Natural killer cell (primary cell): ENCODE measurements around the gene PLXNA4. TPM values are rescaled to one million over a fixed set of nuclear protein-coding genes. Genes with fewer than 3 reads are reported as not detected.

Experiments used
- ATAC-seq, 3 donors: fragments of 150-1000 bp in 2 of 3; fragments of 200-7000 bp in 1 of 3; cut with Tn5 transposase; 1 replicate in 1 of 3; 2 replicates in 2 of 3; pipeline ENCODE4 v1.10.0; 2021; ENCODE audit warnings: mild to moderate bottlenecking in 2 of 3, moderate library complexity in 2 of 3
- DNase-seq, 2 donors: peaks; one replicate each; pipeline versions ENCODE4 v3.0.0 to v3.0.0-alpha.2; 2013 to 2021; ENCODE audit warnings: mixed read lengths in 1 of 2
- H3K27ac ChIP-seq: one replicate; pipeline ENCODE4 v1.5.1; 2013; ENCODE audit warnings: mild to moderate bottlenecking, low read length
- H3K27me3 ChIP-seq: one replicate; pipeline ENCODE4 v1.6.1; 2013; ENCODE audit warnings: low read length; ENCODE audit not compliant: control insufficient read depth, insufficient read depth
- H3K36me3 ChIP-seq: one replicate; pipeline ENCODE4 v1.6.1; 2013; ENCODE audit warnings: low read length; ENCODE audit not compliant: control insufficient read depth, insufficient read depth
- H3K4me1 ChIP-seq: one replicate; pipeline ENCODE4 v1.6.1; 2013; ENCODE audit warnings: low read length; ENCODE audit not compliant: control insufficient read depth, insufficient read depth
- H3K4me3 ChIP-seq: one replicate; pipeline ENCODE4 v1.5.1; 2013; ENCODE audit warnings: low read length
- H3K9me3 ChIP-seq: one replicate; pipeline ENCODE4 v1.6.1; 2013; ENCODE audit warnings: low read length; ENCODE audit not compliant: control insufficient read depth, insufficient read depth
- H3K27ac Mint-ChIP-seq, 2 donors: one replicate each; pipeline ENCODE4 v1.8.0; 2022; ENCODE audit warnings: mild to moderate bottlenecking in 2 of 2, mixed read lengths in 2 of 2, moderate library complexity in 1 of 2
- H3K27me3 Mint-ChIP-seq, 2 donors: one replicate each; pipeline ENCODE4 v1.8.0; 2022; ENCODE audit warnings: low read depth in 2 of 2, mixed read lengths in 2 of 2
- H3K36me3 Mint-ChIP-seq: one replicate; pipeline ENCODE4 v1.8.0; 2022; ENCODE audit warnings: mixed read lengths
- H3K4me1 Mint-ChIP-seq, 2 donors: one replicate each; pipeline ENCODE4 v1.8.0; 2022; ENCODE audit warnings: mixed read lengths in 2 of 2
- H3K4me3 Mint-ChIP-seq: one replicate; pipeline ENCODE4 v1.8.0; 2022; ENCODE audit warnings: mild to moderate bottlenecking, moderate library complexity, mixed read lengths
- H3K9me3 Mint-ChIP-seq, 2 donors: one replicate each; pipeline ENCODE4 v1.8.0; 2022; ENCODE audit warnings: mixed read lengths in 2 of 2
- WGBS: methylation state at CpG from one replicate; pipeline ENCODE4 v1.1.7; 2013; ENCODE audit warnings: missing lambda C conversion rate; ENCODE audit not compliant: insufficient coverage; 5-methylcytosine and 5-hydroxymethylcytosine counted together
- intact Hi-C: fragments of 100-400 bp; cut with micrococcal nuclease; formaldehyde crosslinking; loops from one replicate; pipeline ENCODE4 v1.14.2; 2022
- total RNA-seq, 4 donors: library from RNA; stranded (reverse); fragments of 120-200 nt in 1 of 4; gene quantifications; one replicate each; pipeline versions ENCODE4 v1.2.3 to v1.2.4, GENCODE V29; 2013 to 2022
- TF ChIP-seq, protein P1 (sequence below): fragments of 200-600 bp; IDR thresholded peaks from one replicate; pipeline ENCODE4 v1.8.0; 2022; ENCODE audit warnings: antibody characterized with exemption

The PLXNA4 gene
- total RNA-seq, 3 donors from 2014 or later (not counting 1 experiment from before 2014, with no cell fraction given): 5.1 to 15.3 (median 10.9) TPM

DNA sequence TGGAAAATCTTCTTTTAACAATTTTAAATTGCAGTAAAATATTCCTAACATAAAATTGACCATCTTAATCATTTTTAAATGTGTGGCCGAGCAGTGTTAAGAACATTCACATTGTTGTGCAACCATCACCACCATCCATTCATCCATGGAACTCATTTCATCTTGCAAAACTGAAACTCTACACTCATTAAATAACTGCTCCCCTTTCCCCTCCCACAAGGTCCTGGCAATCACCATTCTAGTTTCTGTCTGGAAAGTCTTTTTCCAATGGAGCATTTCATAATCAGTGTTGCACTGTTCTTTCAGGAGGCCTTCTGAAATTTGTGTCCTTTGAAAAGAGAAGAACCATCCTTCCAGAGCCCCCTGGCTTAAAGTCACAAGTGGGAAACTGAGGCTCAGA lies 233.1 kb downstream of the PLXNA4 start:
- DNase-seq (no peak), ATAC-seq (no peak)
- Histone ChIP-seq H3K27ac (no peak overlapping the region), H3K4me3 (no peak overlapping the region), H3K9me3 (no peaks in the 10 kb centered on the region), H3K36me3 (no peaks in the 10 kb centered on the region), H3K4me1 (no peaks in the 10 kb centered on the region), H3K27me3 (peaks cover 3% of the 10 kb centered on the region)
- Mint-ChIP-seq H3K27me3 (peaks cover 7 to 11% of the 10 kb centered on the region in 2 donors), H3K9me3 (no peaks in the 10 kb centered on the region), H3K36me3 (no peaks in the 10 kb centered on the region), H3K27ac (no peak overlapping the region), H3K4me1 (peaks cover 5% of the 10 kb centered on the region in 2 donors), H3K4me3 (no peak overlapping the region)
- intact Hi-C loops: no loop called here
- WGBS: 91% methylated on average over 1 of the region's 1 CpG
- TF ChIP-seq, protein P1, sequence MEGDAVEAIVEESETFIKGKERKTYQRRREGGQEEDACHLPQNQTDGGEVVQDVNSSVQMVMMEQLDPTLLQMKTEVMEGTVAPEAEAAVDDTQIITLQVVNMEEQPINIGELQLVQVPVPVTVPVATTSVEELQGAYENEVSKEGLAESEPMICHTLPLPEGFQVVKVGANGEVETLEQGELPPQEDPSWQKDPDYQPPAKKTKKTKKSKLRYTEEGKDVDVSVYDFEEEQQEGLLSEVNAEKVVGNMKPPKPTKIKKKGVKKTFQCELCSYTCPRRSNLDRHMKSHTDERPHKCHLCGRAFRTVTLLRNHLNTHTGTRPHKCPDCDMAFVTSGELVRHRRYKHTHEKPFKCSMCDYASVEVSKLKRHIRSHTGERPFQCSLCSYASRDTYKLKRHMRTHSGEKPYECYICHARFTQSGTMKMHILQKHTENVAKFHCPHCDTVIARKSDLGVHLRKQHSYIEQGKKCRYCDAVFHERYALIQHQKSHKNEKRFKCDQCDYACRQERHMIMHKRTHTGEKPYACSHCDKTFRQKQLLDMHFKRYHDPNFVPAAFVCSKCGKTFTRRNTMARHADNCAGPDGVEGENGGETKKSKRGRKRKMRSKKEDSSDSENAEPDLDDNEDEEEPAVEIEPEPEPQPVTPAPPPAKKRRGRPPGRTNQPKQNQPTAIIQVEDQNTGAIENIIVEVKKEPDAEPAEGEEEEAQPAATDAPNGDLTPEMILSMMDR: no peak

DNA sequence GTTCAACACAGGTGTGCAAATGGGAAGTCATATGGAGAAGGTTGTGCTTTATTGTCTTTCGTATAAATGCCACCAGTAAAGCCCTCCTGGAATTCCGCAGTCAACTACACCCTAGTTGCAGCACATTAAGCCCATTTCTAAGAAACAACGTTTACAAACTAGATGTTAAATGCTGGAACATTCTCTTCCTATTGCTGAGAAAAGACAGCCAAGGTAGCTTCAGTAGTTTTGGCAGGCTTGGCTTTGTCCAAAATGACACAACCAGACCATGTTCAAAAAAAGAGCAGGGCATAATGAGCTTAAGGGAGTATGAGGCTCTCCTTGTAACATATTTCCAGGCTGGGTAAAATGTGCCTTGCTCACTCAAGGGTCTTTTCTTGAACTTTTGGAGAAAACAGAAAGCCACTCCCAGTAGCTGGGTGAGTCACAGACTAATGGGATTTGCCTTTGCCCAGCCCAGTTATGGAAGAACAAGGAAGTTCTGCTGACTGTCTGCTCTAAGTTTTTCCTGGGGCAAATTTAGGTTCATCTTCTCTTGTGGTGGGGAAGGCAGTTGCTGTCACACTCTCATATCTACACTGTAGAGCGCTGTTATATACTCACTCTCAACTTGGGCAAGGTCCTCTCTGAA lies 238.7 kb downstream of the PLXNA4 start:
- H3K27ac Mint-ChIP-seq: no peak overlapping the region
- peaks cover 5% of the 10 kb centered on the region in 2 donors for H3K4me1 Mint-ChIP-seq
- ATAC-seq (no peak), DNase-seq (no peak)
- TF ChIP-seq, protein P1: no peak
- Histone ChIP-seq H3K4me1 (no peaks in the 10 kb centered on the region), H3K27me3 (no peaks in the 10 kb centered on the region), H3K4me3 (no peak overlapping the region), H3K27ac (no peak overlapping the region), H3K9me3 (no peaks in the 10 kb centered on the region), H3K36me3 (no peaks in the 10 kb centered on the region)
- H3K9me3 Mint-ChIP-seq: no peaks in the 10 kb centered on the region
- H3K4me3 Mint-ChIP-seq: no peak overlapping the region
- no peaks in the 10 kb centered on the region for H3K36me3 Mint-ChIP-seq
- intact Hi-C loops: no loop called here
- H3K27me3 Mint-ChIP-seq: peaks cover 12 to 13% of the 10 kb centered on the region in 2 donors
- 79% methylated on average over 4 of the region's 4 CpGs for WGBS

DNA sequence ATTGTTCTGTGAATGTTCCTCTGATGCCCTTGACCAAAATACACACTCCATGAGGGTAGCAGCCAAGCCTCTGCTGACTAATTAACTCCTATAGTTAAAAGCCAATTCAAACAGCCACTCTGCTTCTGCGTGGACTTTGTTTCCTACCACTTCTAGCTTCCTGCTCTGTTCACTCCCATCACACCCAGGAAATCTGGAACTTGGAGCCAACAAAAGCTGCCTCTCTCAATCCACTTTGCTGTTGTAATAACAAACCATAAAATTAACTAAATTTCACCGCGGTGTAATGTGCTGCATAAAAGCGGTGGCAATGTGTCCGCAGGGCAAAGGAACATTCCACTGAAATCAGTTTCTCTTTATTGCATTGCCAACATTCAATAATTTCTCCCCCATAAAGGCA lies 239.5 kb downstream of the PLXNA4 start:
- no peak for ATAC-seq
- no peaks in the 10 kb centered on the region for H3K36me3 ChIP-seq
- H3K9me3 ChIP-seq: no peaks in the 10 kb centered on the region
- Mint-ChIP-seq H3K4me3 (no peak overlapping the region), H3K4me1 (peaks cover 5% of the 10 kb centered on the region in 2 donors), H3K9me3 (no peaks in the 10 kb centered on the region), H3K27ac (no peak overlapping the region), H3K27me3 (peaks cover 12 to 13% of the 10 kb centered on the region in 2 donors), H3K36me3 (no peaks in the 10 kb centered on the region)
- WGBS: 90% methylated on average over 5 of the region's 5 CpGs
- H3K4me3 ChIP-seq: no peak overlapping the region
- no peaks in the 10 kb centered on the region for H3K27me3 ChIP-seq
- H3K4me1 ChIP-seq: no peaks in the 10 kb centered on the region
- intact Hi-C loops: no loop called here
- TF ChIP-seq, protein P1: no peak
- H3K27ac ChIP-seq: no peak overlapping the region
- DNase-seq: no peak

DNA sequence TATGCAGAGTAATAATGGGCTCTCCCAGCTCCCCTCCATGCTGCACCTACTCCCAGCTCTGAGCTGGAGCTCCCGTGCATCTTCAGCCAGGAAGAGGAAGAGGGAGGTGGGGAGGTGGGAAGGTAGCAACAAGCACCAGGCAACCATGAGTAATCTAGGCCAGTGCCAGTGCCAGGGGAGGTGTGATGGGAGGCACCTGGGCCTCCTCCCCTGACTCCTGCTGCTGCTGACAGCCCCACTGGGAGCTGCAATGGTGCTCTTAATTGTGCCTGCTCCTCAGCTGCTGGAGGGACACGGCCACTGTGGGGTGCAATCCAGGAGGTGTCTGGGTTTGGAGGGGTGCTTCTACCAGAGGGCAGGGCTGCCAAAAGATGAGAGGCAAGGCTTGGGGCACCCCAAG lies 243.0 kb downstream of the PLXNA4 start:
- H3K27me3 ChIP-seq: no peaks in the 10 kb centered on the region
- intact Hi-C loops: no loop called here
- Mint-ChIP-seq H3K36me3 (no peaks in the 10 kb centered on the region), H3K4me1 (no peaks in the 10 kb centered on the region), H3K4me3 (no peak overlapping the region), H3K27me3 (peaks cover 12 to 16% of the 10 kb centered on the region in 2 donors), H3K9me3 (no peaks in the 10 kb centered on the region), H3K27ac (no peak overlapping the region)
- no peaks in the 10 kb centered on the region for H3K4me1 ChIP-seq
- 58% methylated on average over 2 of the region's 2 CpGs for WGBS
- H3K9me3 ChIP-seq: no peaks in the 10 kb centered on the region
- ATAC-seq (no peak), DNase-seq (no peak)
- TF ChIP-seq, protein P1: no peak
- H3K36me3 ChIP-seq: no peaks in the 10 kb centered on the region
- no peak overlapping the region for H3K4me3 ChIP-seq
- no peak overlapping the region for H3K27ac ChIP-seq
